ENCODE data around the gene COL17A1. TPM values are rescaled to one million over a fixed set of nuclear protein-coding genes. Genes with fewer than 3 reads are reported as not detected.

The COL17A1 gene
- total and polyA plus RNA-seq, 9 of the 15 experiments (the other 6 are each of a cell fraction or from before 2014, with no cell fraction given): not detected

DNA sequence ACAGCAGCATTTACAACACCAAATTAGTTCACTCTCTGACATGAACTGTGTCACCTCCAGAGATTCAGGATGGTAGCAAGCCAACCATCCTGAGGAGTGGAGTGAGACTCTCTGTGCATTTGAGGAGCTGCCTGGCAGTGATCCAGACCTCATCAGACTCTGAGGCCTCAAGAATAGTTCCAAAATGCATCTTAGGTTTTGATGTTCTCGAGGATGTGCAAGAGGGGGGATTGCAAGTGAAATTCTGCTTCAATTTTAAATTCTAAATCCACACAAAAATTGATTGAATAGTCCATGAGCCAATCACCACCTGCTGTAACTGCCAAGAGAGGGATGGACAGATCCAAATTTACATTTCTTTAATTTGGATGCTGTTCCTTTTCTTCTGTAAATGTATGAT lies 69.0 kb downstream of the COL17A1 start:
- ATAC-seq: no peak
- Histone ChIP-seq H3K79me2 (ENCODE audit: control insufficient read depth, insufficient read depth, low read length) (no peaks in the 10 kb centered on the region; the same call in 2 of the 3 replicates), H3K27me3 (ENCODE audit: control insufficient read depth in 2 of 2, insufficient read depth in 2 of 2, low read length in 2 of 2) (no peaks in the 10 kb centered on the region), H3K36me3 (ENCODE audit: control insufficient read depth, insufficient read depth, low read length) (peaks cover 59% of the 10 kb centered on the region; the same call in 2 of the 3 replicates), H3K9ac (ENCODE audit: insufficient read depth in 1 of 2, low read depth in 2 of 2, low read length in 2 of 2) (no peak overlapping the region), H3K4me1 (replicated peaks in 1 of 2; ENCODE audit: control insufficient read depth in 2 of 2, insufficient read depth in 2 of 2, low read length in 2 of 2) (no peaks in the 10 kb centered on the region), H2AFZ (ENCODE audit: low read depth, low read length) (no peak overlapping the region), H3K9me3 (replicated peaks; ENCODE audit: control insufficient read depth, insufficient read depth, low read depth, low read length) (no peaks in the 10 kb centered on the region), H3K9me1 (ENCODE audit: control insufficient read depth, insufficient read depth, low read length) (no peaks in the 10 kb centered on the region), H4K20me1 (replicated peaks; ENCODE audit: control insufficient read depth, insufficient read depth, low read length) (no peaks in the 10 kb centered on the region), H3K4me3 (no peak overlapping the region), H3K4me2 (ENCODE audit: insufficient read depth, low read length) (no peak overlapping the region), H3K27ac (ENCODE audit: extremely low read depth, low read depth, low read length) (no peak overlapping the region)
- in situ Hi-C loops (cut with MboI): no loop called here
- ChIA-PET POLR2A (interaction anchor here (0.7 to 1.4 kb wide), 3 partner anchors 15 to 122 kb away, joined by 3 to 4 read pairs (median 3); no protein-coding TSS in a partner anchor), CTCF (ENCODE audit: low intra/inter-chr PET ratio) (no interaction called here)
- no peak for DNase-seq (ENCODE audit: extremely low read depth in 1 of 4, low spot score in 3 of 4)
- BruUV-seq (replicated peaks): no TSS peak
- no peak for FAIRE-seq
- intact Hi-C loops (cut with micrococcal nuclease): no loop called here
- no peak for TF ChIP-seq NFE2 (IDR thresholded peaks at IDR 0.05; ENCODE audit: low read depth)
- no peak for TF ChIP-seq MCM7 (IDR thresholded peaks at IDR 0.05)
- TF ChIP-seq, protein P1, sequence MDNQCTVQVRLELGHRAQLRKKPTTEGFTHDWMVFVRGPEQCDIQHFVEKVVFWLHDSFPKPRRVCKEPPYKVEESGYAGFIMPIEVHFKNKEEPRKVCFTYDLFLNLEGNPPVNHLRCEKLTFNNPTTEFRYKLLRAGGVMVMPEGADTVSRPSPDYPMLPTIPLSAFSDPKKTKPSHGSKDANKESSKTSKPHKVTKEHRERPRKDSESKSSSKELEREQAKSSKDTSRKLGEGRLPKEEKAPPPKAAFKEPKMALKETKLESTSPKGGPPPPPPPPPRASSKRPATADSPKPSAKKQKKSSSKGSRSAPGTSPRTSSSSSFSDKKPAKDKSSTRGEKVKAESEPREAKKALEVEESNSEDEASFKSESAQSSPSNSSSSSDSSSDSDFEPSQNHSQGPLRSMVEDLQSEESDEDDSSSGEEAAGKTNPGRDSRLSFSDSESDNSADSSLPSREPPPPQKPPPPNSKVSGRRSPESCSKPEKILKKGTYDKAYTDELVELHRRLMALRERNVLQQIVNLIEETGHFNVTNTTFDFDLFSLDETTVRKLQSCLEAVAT (IDR thresholded peaks at IDR 0.05): no peak
- TF ChIP-seq NFATC3 (IDR thresholded peaks at IDR 0.05): no peak
- 80% methylated on average over 1 of the region's 1 CpG for WGBS (ENCODE audit: insufficient coverage, low coverage, missing lambda C conversion rate)

DNA sequence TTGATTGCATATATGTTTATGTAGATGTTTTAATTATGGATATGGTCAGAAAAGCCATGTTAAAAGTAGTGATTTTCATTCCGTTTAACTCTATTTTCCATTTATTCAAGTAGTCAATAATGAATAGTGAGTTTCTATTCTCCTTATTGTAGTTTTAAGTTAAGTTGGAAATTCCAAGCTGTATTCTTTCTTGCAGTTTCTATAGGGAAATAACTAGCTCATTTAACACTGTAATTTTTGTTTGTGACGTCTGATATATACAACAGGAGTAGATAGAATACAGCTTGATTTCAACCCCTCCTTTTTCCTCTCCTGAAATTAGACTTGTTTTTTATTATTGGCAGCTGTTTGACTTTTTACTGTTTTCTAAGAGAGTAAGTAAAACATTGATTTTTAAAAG lies 71.5 kb downstream of the COL17A1 start:
- Histone ChIP-seq H3K79me2 (ENCODE audit: control insufficient read depth, insufficient read depth, low read length) (no peaks in the 10 kb centered on the region; the same call in 2 of the 3 replicates), H3K27me3 (ENCODE audit: control insufficient read depth in 2 of 2, insufficient read depth in 2 of 2, low read length in 2 of 2) (no peaks in the 10 kb centered on the region), H3K4me2 (ENCODE audit: insufficient read depth, low read length) (no peak overlapping the region), H2AFZ (ENCODE audit: low read depth, low read length) (no peak overlapping the region), H3K4me3 (no peak overlapping the region), H4K20me1 (replicated peaks; ENCODE audit: control insufficient read depth, insufficient read depth, low read length) (no peaks in the 10 kb centered on the region), H3K27ac (ENCODE audit: extremely low read depth, low read depth, low read length) (no peak overlapping the region), H3K36me3 (ENCODE audit: control insufficient read depth, insufficient read depth, low read length) (peaks cover 47% of the 10 kb centered on the region; the same call in 2 of the 3 replicates), H3K9me1 (ENCODE audit: control insufficient read depth, insufficient read depth, low read length) (no peaks in the 10 kb centered on the region), H3K9me3 (replicated peaks; ENCODE audit: control insufficient read depth, insufficient read depth, low read depth, low read length) (no peaks in the 10 kb centered on the region), H3K4me1 (replicated peaks in 1 of 2; ENCODE audit: control insufficient read depth in 2 of 2, insufficient read depth in 2 of 2, low read length in 2 of 2) (no peaks in the 10 kb centered on the region), H3K9ac (ENCODE audit: insufficient read depth in 1 of 2, low read depth in 2 of 2, low read length in 2 of 2) (no peak overlapping the region)
- intact Hi-C loops (cut with micrococcal nuclease): no loop called here
- in situ Hi-C loops (cut with MboI): no loop called here
- TF ChIP-seq ZNF324 (CRISPR knock-in tag; IDR thresholded peaks at IDR 0.05) (no peak), ATF7 (IDR thresholded peaks at IDR 0.05) (no peak), NRF1 (conservative IDR thresholded peaks at IDR 0.05 in 1 of 2, IDR thresholded peaks at IDR 0.05 in 1 of 2) (no peak), PHF21A (IDR thresholded peaks at IDR 0.05; ENCODE audit: borderline replicate concordance, low read depth) (no peak), BCL6 (CRISPR knock-in tag; IDR thresholded peaks at IDR 0.05) (no peak), RFX7 (CRISPR knock-in tag; IDR thresholded peaks at IDR 0.05) (no peak), HIVEP1 (CRISPR knock-in tag; IDR thresholded peaks at IDR 0.05) (no peak), ZNF23 (CRISPR knock-in tag; IDR thresholded peaks at IDR 0.05) (no peak)
- TF ChIP-seq, protein P2, sequence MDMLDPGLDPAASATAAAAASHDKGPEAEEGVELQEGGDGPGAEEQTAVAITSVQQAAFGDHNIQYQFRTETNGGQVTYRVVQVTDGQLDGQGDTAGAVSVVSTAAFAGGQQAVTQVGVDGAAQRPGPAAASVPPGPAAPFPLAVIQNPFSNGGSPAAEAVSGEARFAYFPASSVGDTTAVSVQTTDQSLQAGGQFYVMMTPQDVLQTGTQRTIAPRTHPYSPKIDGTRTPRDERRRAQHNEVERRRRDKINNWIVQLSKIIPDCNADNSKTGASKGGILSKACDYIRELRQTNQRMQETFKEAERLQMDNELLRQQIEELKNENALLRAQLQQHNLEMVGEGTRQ (CRISPR knock-in tag; IDR thresholded peaks at IDR 0.05): no peak
- ChIA-PET POLR2A (no interaction called here), CTCF (ENCODE audit: low intra/inter-chr PET ratio) (no interaction called here)
- no peak for FAIRE-seq
- BruUV-seq (replicated peaks): no TSS peak
- WGBS (ENCODE audit: insufficient coverage, low coverage, missing lambda C conversion rate): 80% methylated on average over 2 of the region's 2 CpGs
- ATAC-seq: no peak
- DNase-seq (ENCODE audit: extremely low read depth in 1 of 4, low spot score in 3 of 4): no peak
